B cell (primary cell): Measurements from ENCODE around the gene RPL10. TPM values are rescaled to one million over a fixed set of nuclear protein-coding genes. Genes with fewer than 3 reads are reported as not detected.
A peak's percentile ranks its signal among the peaks of the same experiment; 100 is the strongest.

Source experiments
- ATAC-seq: fragments of 200-7000 bp; cut with Tn5 transposase; one replicate; pipeline ENCODE4 v1.10.0; 2021; ENCODE audit warnings: low read depth, mild to moderate bottlenecking, moderate number of reproducible peaks, moderate library complexity
- CTCF ChIA-PET: fragments of 350-600 bp; sonication (Branson Sonifier 250); formaldehyde crosslinking; loops from one replicate; lab custom pipeline; 2021; ENCODE audit warnings: antibody characterized with exemption, inconsistent platforms; lab: Charles Lee
- POLR2A ChIA-PET: fragments of 350-600 bp; sonication (Branson Sonifier 250); formaldehyde crosslinking; loops from one replicate; lab custom pipeline; 2021; ENCODE audit warnings: antibody characterized with exemption; lab: Charles Lee
- DNase-seq: peaks from one replicate; pipeline ENCODE4 v3.0.0; 2013
- H2AFZ ChIP-seq: 2 replicates; pipeline ENCODE4 v1.6.1; 2012; ENCODE audit warnings: mild to moderate bottlenecking, low read depth, low read length; ENCODE audit not compliant: insufficient read depth, poor library complexity, severe bottlenecking
- H3K27ac ChIP-seq, 2 donors: 1 replicate in 1 of 2; 2 replicates in 1 of 2; pipeline ENCODE4 v1.5.1; 2012 to 2013; ENCODE audit warnings: low read length in 2 of 2, mild to moderate bottlenecking in 2 of 2, moderate library complexity in 1 of 2
- H3K27me3 ChIP-seq, 4 experiments: fragments of 200-600 bp in 1 of 4; sonication (generic) in 1 of 4; replicated peaks in 1 of 4; 1 replicate in 2 of 4; 2 replicates in 2 of 4; pipeline versions ENCODE4 v1.6.1 to v1.7.0; 2013 to 2016; ENCODE audit warnings: low read length in 3 of 4, mild to moderate bottlenecking in 2 of 4, mixed read lengths in 1 of 4, moderate library complexity in 1 of 4; ENCODE audit not compliant: insufficient read depth in 4 of 4, control insufficient read depth in 3 of 4; ENCODE audit errors: control extremely low read depth in 1 of 4
- H3K36me3 ChIP-seq, 2 experiments: replicated peaks in 1 of 2; 1 replicate in 1 of 2; 2 replicates in 1 of 2; pipeline versions ENCODE4 v1.6.1 to v1.7.1; 2013; ENCODE audit warnings: low read length in 1 of 2; ENCODE audit not compliant: insufficient read depth in 2 of 2, control insufficient read depth in 1 of 2; ENCODE audit errors: control extremely low read depth in 1 of 2, extremely low read depth in 1 of 2
- H3K4me1 ChIP-seq, 2 donors: fragments of 200-600 bp in 1 of 2; sonication (generic) in 1 of 2; 1 replicate in 1 of 2; 2 replicates in 1 of 2; pipeline versions ENCODE4 v1.5.1 to v1.6.1; 2013 to 2017; ENCODE audit warnings: low read length in 2 of 2; ENCODE audit not compliant: control insufficient read depth in 2 of 2, insufficient read depth in 2 of 2
- H3K4me2 ChIP-seq: replicated peaks from 2 replicates; pipeline ENCODE3; 2012; ENCODE audit warnings: mild to moderate bottlenecking, low read depth, low read length; ENCODE audit not compliant: poor library complexity, severe bottlenecking
- H3K4me3 ChIP-seq, 5 experiments: fragments of 200-600 bp in 1 of 5; sonication (generic) in 1 of 5; 1 replicate in 3 of 5; 2 replicates in 2 of 5; pipeline versions ENCODE4 v1.5.1 to v1.7.0; 2011 to 2016; ENCODE audit warnings: low read length in 4 of 5, mild to moderate bottlenecking in 4 of 5, low read depth in 2 of 5, control low read depth in 1 of 5, moderate library complexity in 1 of 5; ENCODE audit not compliant: insufficient read depth in 1 of 5; ENCODE audit errors: control extremely low read depth in 1 of 5, extremely low read depth in 1 of 5
- H3K79me2 ChIP-seq: fragments of 200-600 bp; sonication (generic); one replicate; pipeline ENCODE4 v1.6.0; 2016; ENCODE audit warnings: low read length; ENCODE audit not compliant: control insufficient read depth, insufficient read depth
- H3K9ac ChIP-seq: fragments of 200-600 bp; sonication (generic); 2 replicates; pipeline ENCODE4 v1.6.1; 2017; ENCODE audit warnings: mild to moderate bottlenecking, low read length, moderate library complexity
- H3K9me3 ChIP-seq, 3 donors: one replicate each; pipeline versions ENCODE4 v1.6.1 to v1.7.1; 2013; ENCODE audit warnings: low read length in 2 of 3; ENCODE audit not compliant: control insufficient read depth in 2 of 3, insufficient read depth in 1 of 3; ENCODE audit errors: control extremely low read depth in 1 of 3
- H4K20me1 ChIP-seq: 2 replicates; pipeline ENCODE4 v1.6.0; 2012; ENCODE audit warnings: mild to moderate bottlenecking, low read length; ENCODE audit not compliant: insufficient read depth, control insufficient read depth, poor library complexity, severe bottlenecking
- H3K27ac Mint-ChIP-seq: one replicate; pipeline ENCODE4 v1.8.0; 2021; ENCODE audit warnings: mixed read lengths
- H3K27me3 Mint-ChIP-seq: one replicate; pipeline ENCODE4 v1.8.0; 2021; ENCODE audit warnings: mixed read lengths
- H3K4me1 Mint-ChIP-seq: one replicate; pipeline ENCODE4 v1.8.0; 2021; ENCODE audit warnings: mixed read lengths
- H3K4me3 Mint-ChIP-seq: one replicate; pipeline ENCODE4 v1.8.0; 2021; ENCODE audit warnings: mixed read lengths
- H3K9me3 Mint-ChIP-seq: one replicate; pipeline ENCODE4 v1.8.0; 2022; ENCODE audit warnings: mixed read lengths; ENCODE audit not compliant: insufficient read depth
- CTCF ChIP-seq: fragments of 200-600 bp; IDR thresholded peaks from one replicate; pipeline ENCODE4 v1.8.0; 2022; ENCODE audit warnings: antibody characterized with exemption, mild to moderate bottlenecking
- EZH2 ChIP-seq: IDR thresholded peaks from 2 replicates; pipeline ENCODE4 v1.6.1; 2012; ENCODE audit warnings: borderline replicate concordance, low read depth, mild to moderate bottlenecking, moderate library complexity, low read length; ENCODE audit not compliant: insufficient read depth, poor library complexity, severe bottlenecking
- WGBS: methylation state at CpG from one replicate; pipeline ENCODE4 v1.1.5; 2013; ENCODE audit warnings: missing lambda C conversion rate; ENCODE audit not compliant: insufficient coverage; 5-methylcytosine and 5-hydroxymethylcytosine counted together
- intact Hi-C: fragments of 100-400 bp; cut with micrococcal nuclease; formaldehyde crosslinking; loops from one replicate; pipeline ENCODE4 v1.10.0; 2022
- polyA plus RNA-seq: library from polyadenylated mRNA; depleted of rRNA; stranded (reverse); fragments of >200 nt; gene quantifications from 2 replicates; pipeline ENCODE4 v1.2.3, GENCODE V29; 2012
- total RNA-seq, 2 donors: library from RNA; stranded (reverse); fragments of 120-200 nt in 1 of 2; gene quantifications; 1 replicate in 1 of 2; 2 replicates in 1 of 2; pipeline versions ENCODE4 v1.2.3 to v1.2.4, GENCODE V29; 2013 to 2022

Gene RPL10
- total and polyA plus RNA-seq, 2 donors (not counting 1 experiment from before 2014, with no cell fraction given): 4,073 to 16,482 TPM

- Histone ChIP-seq H4K20me1 (no peaks in the 10 kb centered on the region), H3K4me2 (peak overlapping the region; percentile 83), H3K9ac (peak overlapping the region; percentile 95), H3K9me3 (no peaks in the 10 kb centered on the region), H3K36me3 (peaks cover 0 to 7% of the 10 kb centered on the region in 2 experiments), H3K4me1 (peaks cover 19 to 30% of the 10 kb centered on the region in 2 donors), H2AFZ (no peak overlapping the region), H3K27me3 (no peaks in the 10 kb centered on the region), H3K79me2 (peaks cover 10% of the 10 kb centered on the region), H3K27ac (peak overlapping the region; percentile 90 to 99), H3K4me3 (peak overlapping the region in 4 of 5 experiments; percentile 67 to 83 (median 72))
- DNase-seq: no peak
- H3K9me3 Mint-ChIP-seq: no peaks in the 10 kb centered on the region
- no peak for ATAC-seq
- intact Hi-C loops: no loop called here
- TF ChIP-seq EZH2: no peak
- TF ChIP-seq CTCF: no peak
- CTCF ChIA-PET: no interaction called here
- H3K4me3 Mint-ChIP-seq: peak overlapping the region; percentile 86
- no peaks in the 10 kb centered on the region for H3K27me3 Mint-ChIP-seq
- 73% methylated on average over 12 of the region's 13 CpGs for WGBS
- H3K4me1 Mint-ChIP-seq: peaks cover 27% of the 10 kb centered on the region
- H3K27ac Mint-ChIP-seq: peak overlapping the region; percentile 91
- POLR2A ChIA-PET: interaction anchor here (1.0 to 1.6 kb wide), 2 partner anchors 9 to 33 kb away, joined by 4 to 8 read pairs; no protein-coding TSS in a partner anchor
Observed at GRCh38 chrX:154380153-154380552, 18.0 kb upstream of the RPL10 start.

GRCh38 chrX:154380787-154381186 lies 17.4 kb upstream of the RPL10 start:
- DNase-seq (no peak), ATAC-seq (no peak)
- no peaks in the 10 kb centered on the region for H3K9me3 ChIP-seq
- no peak overlapping the region for H3K27ac Mint-ChIP-seq
- H4K20me1 ChIP-seq: no peaks in the 10 kb centered on the region
- H3K4me3 ChIP-seq: no peak overlapping the region
- intact Hi-C loops: no loop called here
- TF ChIP-seq CTCF: no peak
- no peak for TF ChIP-seq EZH2
- 93% methylated on average over 3 of the region's 14 CpGs for WGBS
- H3K9me3 Mint-ChIP-seq: no peaks in the 10 kb centered on the region
- peak overlapping the region in 1 of 2 donors; percentile 99 for H3K27ac ChIP-seq
- H2AFZ ChIP-seq: no peak overlapping the region
- peak overlapping the region; percentile 86 for H3K4me3 Mint-ChIP-seq
- no peaks in the 10 kb centered on the region for H3K27me3 ChIP-seq
- peaks cover 25% of the 10 kb centered on the region for H3K4me1 Mint-ChIP-seq
- POLR2A ChIA-PET: no interaction called here
- peaks cover 10% of the 10 kb centered on the region for H3K79me2 ChIP-seq
- no peaks in the 10 kb centered on the region for H3K27me3 Mint-ChIP-seq
- H3K4me1 ChIP-seq: peaks cover 18 to 27% of the 10 kb centered on the region in 2 donors
- CTCF ChIA-PET: interaction anchor here (0.5 kb wide), 1 partner anchor 392 kb away, joined by 3 read pairs; no protein-coding TSS in a partner anchor
- H3K36me3 ChIP-seq: peaks cover 0 to 7% of the 10 kb centered on the region in 2 experiments
- no peak overlapping the region for H3K9ac ChIP-seq
- peak overlapping the region; percentile 83 for H3K4me2 ChIP-seq
